Activated CD8-positive, alpha-beta memory T cell treated with anti-CD3 and anti-CD28 coated beads, Interleukin-2, amount 50 U/mL, for 24 hours (primary cell): ENCODE measurements around the gene RAB3A.

Source experiments
- DNase-seq: peaks from one replicate; pipeline ENCODE4 v3.0.0-alpha.2; 2020; ENCODE audit errors: extremely low read depth

The RAB3A gene, protein sequence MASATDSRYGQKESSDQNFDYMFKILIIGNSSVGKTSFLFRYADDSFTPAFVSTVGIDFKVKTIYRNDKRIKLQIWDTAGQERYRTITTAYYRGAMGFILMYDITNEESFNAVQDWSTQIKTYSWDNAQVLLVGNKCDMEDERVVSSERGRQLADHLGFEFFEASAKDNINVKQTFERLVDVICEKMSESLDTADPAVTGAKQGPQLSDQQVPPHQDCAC

DNA sequence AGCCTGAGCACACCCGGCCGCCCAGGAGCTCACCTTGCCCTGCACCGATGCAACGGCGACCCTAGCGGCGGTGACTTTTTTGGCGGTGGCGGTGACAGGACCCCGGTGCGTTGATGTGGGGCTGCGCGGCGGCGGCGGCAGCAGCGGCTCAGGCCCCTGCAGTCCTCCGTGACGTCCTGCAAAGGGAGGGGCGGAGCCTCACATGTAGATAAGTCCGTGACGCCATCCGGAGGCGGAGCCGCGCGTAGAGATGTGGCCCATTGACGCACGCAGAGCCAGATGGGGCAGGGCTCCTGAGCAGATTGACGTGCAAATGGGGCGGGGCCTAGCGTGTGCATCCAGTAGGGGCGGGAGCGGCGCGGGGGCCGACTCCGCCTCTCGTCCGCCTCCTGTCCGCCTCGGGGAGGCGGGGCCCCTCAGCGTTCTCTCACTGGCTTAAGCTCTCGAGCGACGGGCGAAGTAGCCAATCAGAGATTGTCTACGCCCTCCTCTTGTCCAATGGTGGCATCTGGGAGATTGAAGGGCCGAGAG, at the start of gene RAB3A:
Gene RAB3A (minus strand): TSS at position 180 of the 531 bp plus-strand sequence. CDS start 1,302 bp downstream, outside the sequence.
- DNase-seq, result peak; percentile 100

GRCh38 chr19:18253130-18253529, 49.3 kb upstream of the RAB3A start:
- DNase-seq, result no peak

DNA sequence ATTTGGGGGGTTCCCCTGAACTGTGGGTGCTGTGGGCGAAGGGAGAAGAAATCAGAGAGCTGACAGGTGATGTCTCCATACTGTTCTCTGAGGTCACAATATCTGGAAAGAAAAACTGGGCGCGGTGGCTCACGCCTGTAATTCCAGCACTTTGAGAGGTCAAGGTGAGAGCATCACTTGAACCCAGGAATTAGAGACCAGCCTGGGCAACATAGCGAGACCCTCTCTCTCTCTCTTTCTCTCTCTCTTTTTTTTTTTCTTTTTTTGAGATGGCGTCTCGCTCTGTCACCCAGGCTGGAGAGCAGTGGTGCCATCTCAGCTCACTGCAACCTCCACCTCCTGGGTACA, 48.5 kb upstream of the RAB3A start:
- no peak for DNase-seq

DNA sequence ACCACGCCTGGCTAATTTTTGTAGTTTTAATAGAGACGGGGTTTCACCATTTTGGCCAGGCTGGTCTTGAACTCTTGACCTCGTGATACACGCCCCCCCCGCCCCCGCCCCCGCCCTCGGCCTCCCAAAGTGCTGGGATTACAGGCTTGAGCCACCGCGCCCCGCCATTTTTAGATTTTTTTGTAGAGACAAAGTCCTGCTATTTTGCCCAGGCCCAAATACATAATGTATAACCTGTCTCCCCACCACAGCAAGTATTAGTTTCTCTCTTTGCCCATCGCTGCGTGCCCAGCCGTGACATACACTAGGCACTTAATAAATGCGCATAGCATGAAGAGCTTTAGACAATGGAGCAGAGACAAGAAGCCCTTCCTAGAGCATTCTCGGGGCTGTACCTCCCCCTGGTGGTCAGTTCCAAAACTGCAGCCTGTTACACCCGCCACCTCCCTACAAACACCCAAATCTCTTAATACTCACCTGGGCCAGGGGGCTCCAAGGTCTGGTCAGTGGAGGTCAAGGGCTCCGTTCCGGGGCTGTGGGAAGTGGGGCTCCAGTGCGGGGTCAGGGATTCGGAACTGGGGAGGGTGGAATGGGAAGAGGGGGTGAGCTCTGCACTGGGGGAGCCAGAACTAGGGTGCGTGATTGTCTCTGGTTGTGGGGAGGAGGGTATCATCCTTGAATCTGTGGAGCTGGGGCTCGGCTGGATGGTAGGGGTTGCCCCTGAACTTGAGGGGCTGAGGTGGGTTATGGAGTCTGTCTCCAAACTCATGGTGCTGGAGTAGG, 47.9 kb upstream of the RAB3A start:
- peak; percentile 59 for DNase-seq

DNA sequence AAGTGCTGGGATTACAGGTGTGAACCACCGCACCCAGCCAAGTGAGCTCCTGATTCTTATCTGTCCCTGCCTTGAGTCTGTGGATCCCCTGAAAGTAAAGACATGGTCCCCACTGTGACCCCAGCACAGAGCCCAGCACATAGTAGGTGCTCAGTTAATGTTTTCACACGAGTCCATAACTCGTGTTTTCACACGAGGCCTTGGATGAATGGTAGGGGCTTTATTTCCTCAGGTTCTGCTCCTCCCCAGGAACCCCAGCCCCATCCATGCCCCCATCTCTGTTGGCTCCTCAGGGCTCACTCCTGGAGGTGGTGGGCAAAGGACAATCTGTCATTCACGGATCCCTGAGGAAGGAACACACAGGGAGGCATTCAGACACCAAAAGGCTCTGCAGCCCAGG, 46.0 kb upstream of the RAB3A start:
- DNase-seq, result no peak

- no peak for DNase-seq
These were observed 41.5 kb upstream of the RAB3A start for GRCh38 chr19:18245297-18245696.

GRCh38 chr19:18239303-18239702, 35.5 kb upstream of the RAB3A start:
- no peak for DNase-seq

GRCh38 chr19:18234194-18234593, 30.4 kb upstream of the RAB3A start:
- DNase-seq, result no peak

GRCh38 chr19:18233224-18233825, 29.5 kb upstream of the RAB3A start:
- DNase-seq, result no peak

- no peak for DNase-seq
These were observed 28.8 kb upstream of the RAB3A start for GRCh38 chr19:18232540-18233223.

- no peak for DNase-seq
These were observed 27.9 kb upstream of the RAB3A start for GRCh38 chr19:18231775-18232174.

- DNase-seq, result no peak
These were observed 27.3 kb upstream of the RAB3A start for GRCh38 chr19:18230941-18231734.

DNA sequence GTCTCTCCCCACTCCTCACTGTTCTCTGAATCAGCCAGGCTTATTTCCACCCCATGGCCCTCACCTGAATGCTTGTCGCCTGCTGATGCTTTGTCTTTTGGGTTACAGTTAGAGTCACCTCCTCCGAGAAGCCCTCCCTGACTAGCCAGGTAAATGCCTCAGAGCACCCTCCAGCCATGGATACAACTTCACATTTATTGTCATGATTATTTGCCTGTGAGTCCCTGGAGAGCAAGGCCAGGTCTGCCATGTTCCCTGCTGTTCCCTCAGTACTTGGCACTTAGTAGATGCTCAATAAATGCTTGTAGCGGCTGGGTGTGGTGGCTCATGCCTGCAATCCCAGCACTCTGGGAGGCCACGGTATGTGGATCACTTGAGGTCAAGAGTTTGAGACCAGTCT, 26.1 kb upstream of the RAB3A start:
- DNase-seq, result no peak

GRCh38 chr19:18229474-18229873, 25.6 kb upstream of the RAB3A start:
- DNase-seq, result no peak

DNA sequence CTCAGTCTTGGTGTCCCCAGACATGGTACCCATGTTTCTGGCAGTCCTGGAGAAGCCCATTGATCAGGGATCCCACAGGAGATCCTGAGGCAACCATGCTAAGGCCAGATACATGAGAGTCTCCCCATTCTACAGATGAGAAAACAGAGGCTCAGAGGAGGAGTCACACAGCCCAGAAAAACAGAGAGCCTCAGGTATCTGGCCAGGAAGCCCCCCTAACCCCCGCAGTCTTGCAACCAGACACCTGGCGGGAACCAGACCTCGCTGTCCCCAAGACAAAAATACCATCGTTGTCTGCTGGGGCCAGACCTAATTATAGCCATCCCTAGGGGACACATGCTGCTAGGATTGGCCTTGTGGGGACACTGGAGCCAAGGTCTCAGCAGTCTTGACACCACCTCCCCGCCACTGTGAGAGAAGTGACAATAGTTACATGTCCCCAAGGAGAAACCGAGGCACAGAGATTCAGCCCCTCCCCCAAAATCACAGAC, 24.0 kb upstream of the RAB3A start:
- no peak for DNase-seq

DNA sequence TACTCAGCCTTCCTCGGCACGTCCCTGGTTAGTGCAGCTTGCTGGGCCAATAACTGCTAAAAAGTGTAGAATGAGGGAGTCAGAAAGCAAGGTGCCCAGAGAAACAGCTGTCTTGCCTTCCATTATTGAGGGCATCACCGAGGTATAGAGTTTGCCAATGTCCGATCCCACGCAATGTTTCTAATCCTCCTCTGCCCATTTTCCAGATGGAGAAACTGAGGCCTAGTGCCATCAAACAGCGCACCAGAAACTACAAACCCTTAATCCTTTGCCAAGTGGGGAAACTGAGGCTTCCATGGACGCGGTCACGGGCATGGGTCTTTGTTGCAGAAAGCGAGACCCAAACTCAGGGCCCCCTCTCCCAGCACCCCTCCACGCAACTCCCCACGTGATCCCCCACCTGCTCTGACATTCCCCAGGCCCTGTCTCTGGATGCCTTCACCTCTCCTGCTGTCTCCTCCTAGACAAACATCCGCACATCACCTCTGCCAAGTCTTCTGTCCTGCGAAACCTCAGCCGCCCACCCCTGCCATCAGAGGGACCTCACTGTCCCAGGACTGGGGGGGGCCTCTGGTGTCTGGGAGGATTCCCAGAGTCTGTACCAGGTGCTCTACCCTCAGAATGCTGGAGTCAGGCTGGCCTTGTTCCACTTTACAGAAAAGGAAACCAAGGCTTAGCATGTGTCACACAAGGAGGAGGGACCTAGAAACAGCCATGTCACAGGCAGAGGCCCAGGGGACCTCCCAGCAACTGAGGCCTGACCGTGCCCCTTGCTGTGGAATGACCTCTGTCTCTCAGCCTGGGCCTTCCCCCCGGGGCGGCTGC, 23.3 kb upstream of the RAB3A start:
- DNase-seq, result no peak

- no peak for DNase-seq
These were observed 22.0 kb upstream of the RAB3A start, which contains the start of gene PDE4C for GRCh38 chr19:18225702-18226468. Gene PDE4C (minus strand): TSS chr19:18226438. CDS start chr19:18226415, 23 bp downstream.

- DNase-seq, result no peak
These were observed 21.5 kb upstream of the RAB3A start for GRCh38 chr19:18225355-18225701.

- DNase-seq, result peak; percentile 83
These were observed 20.9 kb upstream of the RAB3A start for GRCh38 chr19:18224525-18225354.
